22Rv1 (cell line): ENCODE results near the gene C1orf167.

Experiments used
- CTCF ChIP-seq: fragments of 450-650 bp; IDR thresholded peaks from 2 replicates; pipeline ENCODE4 v1.5.1; 2017; ENCODE audit warnings: mild to moderate bottlenecking
- ZFX ChIP-seq: fragments of 450-650 bp; IDR thresholded peaks from 2 replicates; pipeline ENCODE4 v1.6.1; 2017; ENCODE audit warnings: antibody characterized with exemption, borderline replicate concordance

GRCh38 chr1:11787804-11788436, 25.9 kb downstream of the C1orf167 start:
- TF ChIP-seq CTCF (no peak), ZFX (no peak)
